Astrocyte of the hippocampus (primary cell): ENCODE results near the gene DBNL.

Experiments used
- DNase-seq: peaks from one replicate; pipeline ENCODE4 v3.0.0; 2011; ENCODE audit warnings: low read depth, low spot score

Gene DBNL

GRCh38 chr7:44109991-44110390 is 65.5 kb downstream of the DBNL start:
- DNase-seq = no peak

- no peak for DNase-seq
Measured at GRCh38 chr7:44110719-44111635, 66.5 kb downstream of the DBNL start.
